Mucosa of stomach (tissue), 1 donor: ENCODE data around the gene EFCAB12.
"Not testable (repeated sequence)": the region's sequence is repeated elsewhere in the genome, so short reads cannot be mapped to it uniquely, and the experiment has no call there.

Experiments used
- H3K27me3 ChIP-seq: one replicate; pipeline ENCODE4 v1.7.0; 2013; ENCODE audit warnings: mild to moderate bottlenecking, low read length; ENCODE audit not compliant: control insufficient read depth, insufficient read depth
- H3K36me3 ChIP-seq: one replicate; pipeline ENCODE4 v1.7.0; 2013; ENCODE audit warnings: low read length; ENCODE audit not compliant: control insufficient read depth, insufficient read depth
- H3K4me1 ChIP-seq: one replicate; pipeline ENCODE4 v1.7.0; 2013; ENCODE audit warnings: mild to moderate bottlenecking, low read length; ENCODE audit not compliant: control insufficient read depth, insufficient read depth
- H3K4me3 ChIP-seq: one replicate; pipeline ENCODE4 v1.7.0; 2013; ENCODE audit warnings: low read length
- H3K9ac ChIP-seq: one replicate; pipeline ENCODE4 v1.7.0; 2013; ENCODE audit warnings: mild to moderate bottlenecking, low read length, moderate library complexity
- H3K9me3 ChIP-seq: one replicate; pipeline ENCODE4 v1.7.0; 2013; ENCODE audit warnings: mild to moderate bottlenecking, low read length, moderate library complexity; ENCODE audit not compliant: control insufficient read depth
- donor health status: Pancreatic carcinoma.

The EFCAB12 gene

GRCh38 chr3:129399895-129400357 lies 28.5 kb downstream of the EFCAB12 start:
- Histone ChIP-seq H3K9ac (peak overlapping the region; percentile 85), H3K9me3 (no peaks in the 10 kb centered on the region), H3K27me3 (no peaks in the 10 kb centered on the region), H3K36me3 (no peaks in the 10 kb centered on the region), H3K4me3 (peak overlapping the region; percentile 95), H3K4me1 (no peaks in the 10 kb centered on the region)

GRCh38 chr3:129399145-129399894 lies 29.1 kb downstream of the EFCAB12 start:
- H3K36me3 ChIP-seq: no peaks in the 10 kb centered on the region
- H3K4me3 ChIP-seq: peak overlapping the region; percentile 95
- no peaks in the 10 kb centered on the region for H3K4me1 ChIP-seq

GRCh38 chr3:129398803-129399144 lies 29.7 kb downstream of the EFCAB12 start:
- H3K4me3 ChIP-seq: peak overlapping the region; percentile 95
- H3K9ac ChIP-seq: peak overlapping the region; percentile 85
- H3K4me1 ChIP-seq: no peaks in the 10 kb centered on the region
- H3K36me3 ChIP-seq: no peaks in the 10 kb centered on the region
- no peaks in the 10 kb centered on the region for H3K9me3 ChIP-seq
- H3K27me3 ChIP-seq: no peaks in the 10 kb centered on the region

More at GRCh38 chr3:129399145-129399894, 29.1 kb downstream of the EFCAB12 start:
- no peaks in the 10 kb centered on the region for H3K9me3 ChIP-seq
- H3K27me3 ChIP-seq: no peaks in the 10 kb centered on the region
- peak overlapping the region; percentile 85 for H3K9ac ChIP-seq

- not testable (repeated sequence) for H3K9ac ChIP-seq, H3K36me3 ChIP-seq, H3K4me1 ChIP-seq, H3K27me3 ChIP-seq, H3K9me3 ChIP-seq, H3K4me3 ChIP-seq
Measured at GRCh38 chr3:129393760-129394564, 34.5 kb downstream of the EFCAB12 start.

- Histone ChIP-seq H3K4me1 (no peaks in the 10 kb centered on the region), H3K27me3 (no peaks in the 10 kb centered on the region), H3K36me3 (peaks cover 6% of the 10 kb centered on the region)
Measured at GRCh38 chr3:129393271-129393670, 35.2 kb downstream of the EFCAB12 start.

GRCh38 chr3:129392106-129392887 lies 36.1 kb downstream of the EFCAB12 start:
- not testable (repeated sequence) for H3K27me3 ChIP-seq, H3K9me3 ChIP-seq, H3K4me1 ChIP-seq, H3K36me3 ChIP-seq, H3K9ac ChIP-seq, H3K4me3 ChIP-seq

More at GRCh38 chr3:129393271-129393670, 35.2 kb downstream of the EFCAB12 start:
- no peaks in the 10 kb centered on the region for H3K9me3 ChIP-seq
- no peak overlapping the region for H3K9ac ChIP-seq
- H3K4me3 ChIP-seq: no peak overlapping the region

- H3K4me1 ChIP-seq, H3K4me3 ChIP-seq, H3K27me3 ChIP-seq, H3K9ac ChIP-seq, H3K9me3 ChIP-seq: not testable (repeated sequence)
- peaks cover 11% of the 10 kb centered on the region for H3K36me3 ChIP-seq
Measured at GRCh38 chr3:129391583-129391982, 36.9 kb downstream of the EFCAB12 start.

GRCh38 chr3:129389572-129389937 lies 38.9 kb downstream of the EFCAB12 start:
- H3K4me1 ChIP-seq: no peaks in the 10 kb centered on the region
- H3K9ac ChIP-seq: no peak overlapping the region
- peaks cover 11% of the 10 kb centered on the region for H3K36me3 ChIP-seq
- H3K27me3 ChIP-seq: no peaks in the 10 kb centered on the region
- no peak overlapping the region for H3K4me3 ChIP-seq
- no peaks in the 10 kb centered on the region for H3K9me3 ChIP-seq

- not testable (repeated sequence) for H3K27me3 ChIP-seq, H3K4me3 ChIP-seq, H3K4me1 ChIP-seq, H3K9me3 ChIP-seq, H3K9ac ChIP-seq
- peaks cover 11% of the 10 kb centered on the region for H3K36me3 ChIP-seq
Measured at GRCh38 chr3:129388791-129389571, 39.5 kb downstream of the EFCAB12 start.

- Histone ChIP-seq H3K9me3 (no peaks in the 10 kb centered on the region), H3K4me1 (no peaks in the 10 kb centered on the region), H3K27me3 (no peaks in the 10 kb centered on the region), H3K9ac (no peak overlapping the region), H3K36me3 (peaks cover 11% of the 10 kb centered on the region), H3K4me3 (no peak overlapping the region)
Measured at GRCh38 chr3:129387487-129387886, 40.9 kb downstream of the EFCAB12 start.

GRCh38 chr3:129386984-129387383 lies 41.5 kb downstream of the EFCAB12 start:
- no peak overlapping the region for H3K9ac ChIP-seq
- H3K9me3 ChIP-seq: no peaks in the 10 kb centered on the region
- peaks cover 11% of the 10 kb centered on the region for H3K36me3 ChIP-seq
- no peak overlapping the region for H3K4me3 ChIP-seq
- H3K4me1 ChIP-seq: no peaks in the 10 kb centered on the region
- no peaks in the 10 kb centered on the region for H3K27me3 ChIP-seq
